ENCODE results near the gene SLC24A3.

The SLC24A3 gene

GRCh38 chr20:19594896-19595295, 382.5 kb downstream of the SLC24A3 start:
- Histone ChIP-seq H3K36me3 (ENCODE audit: insufficient read depth, low read length) (no peaks in the 10 kb centered on the region), H3K4me1 (ENCODE audit: control insufficient read depth, insufficient read depth, low read length) (no peaks in the 10 kb centered on the region), H3K4me3 (ENCODE audit: low read length) (no peak overlapping the region), H3K9me3 (replicated peaks; ENCODE audit: low read length) (no peaks in the 10 kb centered on the region), H3K27me3 (ENCODE audit: control insufficient read depth, insufficient read depth, low read length) (no peaks in the 10 kb centered on the region), H3K4me2 (ENCODE audit: low read length) (no peak overlapping the region), H3K9ac (ENCODE audit: low read depth, low read length) (no peak overlapping the region)

GRCh38 chr20:19598117-19598850, 385.8 kb downstream of the SLC24A3 start:
- H3K9ac ChIP-seq (ENCODE audit: low read depth, low read length) = no peak overlapping the region
- H3K4me3 ChIP-seq (ENCODE audit: low read length) = no peak overlapping the region
- no peak overlapping the region for H3K4me2 ChIP-seq (ENCODE audit: low read length)
- no peaks in the 10 kb centered on the region for H3K36me3 ChIP-seq (ENCODE audit: insufficient read depth, low read length)
- H3K4me1 ChIP-seq (ENCODE audit: control insufficient read depth, insufficient read depth, low read length) = no peaks in the 10 kb centered on the region
- H3K9me3 ChIP-seq (replicated peaks; ENCODE audit: low read length) = no peaks in the 10 kb centered on the region
- no peaks in the 10 kb centered on the region for H3K27me3 ChIP-seq (ENCODE audit: control insufficient read depth, insufficient read depth, low read length)

GRCh38 chr20:19599200-19599599, 386.8 kb downstream of the SLC24A3 start:
- H3K9me3 ChIP-seq (replicated peaks; ENCODE audit: low read length) = no peaks in the 10 kb centered on the region
- no peak overlapping the region for H3K4me3 ChIP-seq (ENCODE audit: low read length)
- no peaks in the 10 kb centered on the region for H3K4me1 ChIP-seq (ENCODE audit: control insufficient read depth, insufficient read depth, low read length)
- H3K9ac ChIP-seq (ENCODE audit: low read depth, low read length) = no peak overlapping the region
- no peak overlapping the region for H3K4me2 ChIP-seq (ENCODE audit: low read length)
- no peaks in the 10 kb centered on the region for H3K27me3 ChIP-seq (ENCODE audit: control insufficient read depth, insufficient read depth, low read length)
- no peaks in the 10 kb centered on the region for H3K36me3 ChIP-seq (ENCODE audit: insufficient read depth, low read length)

- no peak overlapping the region for H3K9ac ChIP-seq (ENCODE audit: low read depth, low read length)
- H3K36me3 ChIP-seq (ENCODE audit: insufficient read depth, low read length) = no peaks in the 10 kb centered on the region
- H3K9me3 ChIP-seq (replicated peaks; ENCODE audit: low read length) = no peaks in the 10 kb centered on the region
- H3K27me3 ChIP-seq (ENCODE audit: control insufficient read depth, insufficient read depth, low read length) = no peaks in the 10 kb centered on the region
- no peaks in the 10 kb centered on the region for H3K4me1 ChIP-seq (ENCODE audit: control insufficient read depth, insufficient read depth, low read length)
- no peak overlapping the region for H3K4me3 ChIP-seq (ENCODE audit: low read length)
- H3K4me2 ChIP-seq (ENCODE audit: low read length) = no peak overlapping the region
These were observed 387.6 kb downstream of the SLC24A3 start for GRCh38 chr20:19600042-19600441.

GRCh38 chr20:19601126-19601810, 388.8 kb downstream of the SLC24A3 start:
- Histone ChIP-seq H3K9me3 (replicated peaks; ENCODE audit: low read length) (no peaks in the 10 kb centered on the region), H3K36me3 (ENCODE audit: insufficient read depth, low read length) (no peaks in the 10 kb centered on the region), H3K4me2 (ENCODE audit: low read length) (no peak overlapping the region), H3K9ac (ENCODE audit: low read depth, low read length) (no peak overlapping the region), H3K27me3 (ENCODE audit: control insufficient read depth, insufficient read depth, low read length) (no peaks in the 10 kb centered on the region), H3K4me3 (ENCODE audit: low read length) (no peak overlapping the region), H3K4me1 (ENCODE audit: control insufficient read depth, insufficient read depth, low read length) (no peaks in the 10 kb centered on the region)

- H3K27me3 ChIP-seq (ENCODE audit: control insufficient read depth, insufficient read depth, low read length) = no peaks in the 10 kb centered on the region
- no peaks in the 10 kb centered on the region for H3K9me3 ChIP-seq (replicated peaks; ENCODE audit: low read length)
- H3K4me2 ChIP-seq (ENCODE audit: low read length) = no peak overlapping the region
- no peak overlapping the region for H3K4me3 ChIP-seq (ENCODE audit: low read length)
- no peak overlapping the region for H3K9ac ChIP-seq (ENCODE audit: low read depth, low read length)
- no peaks in the 10 kb centered on the region for H3K4me1 ChIP-seq (ENCODE audit: control insufficient read depth, insufficient read depth, low read length)
- no peaks in the 10 kb centered on the region for H3K36me3 ChIP-seq (ENCODE audit: insufficient read depth, low read length)
These were observed 390.4 kb downstream of the SLC24A3 start for GRCh38 chr20:19602675-19603375.

- Histone ChIP-seq H3K4me2 (ENCODE audit: low read length) (no peak overlapping the region), H3K9ac (ENCODE audit: low read depth, low read length) (no peak overlapping the region), H3K36me3 (ENCODE audit: insufficient read depth, low read length) (no peaks in the 10 kb centered on the region), H3K4me3 (ENCODE audit: low read length) (no peak overlapping the region), H3K27me3 (ENCODE audit: control insufficient read depth, insufficient read depth, low read length) (no peaks in the 10 kb centered on the region), H3K4me1 (ENCODE audit: control insufficient read depth, insufficient read depth, low read length) (no peaks in the 10 kb centered on the region), H3K9me3 (replicated peaks; ENCODE audit: low read length) (no peaks in the 10 kb centered on the region)
These were observed 390.9 kb downstream of the SLC24A3 start for GRCh38 chr20:19603376-19603750.

- no peaks in the 10 kb centered on the region for H3K36me3 ChIP-seq (ENCODE audit: insufficient read depth, low read length)
- H3K9me3 ChIP-seq (replicated peaks; ENCODE audit: low read length) = no peaks in the 10 kb centered on the region
These were observed 393.5 kb downstream of the SLC24A3 start for GRCh38 chr20:19605786-19606485.

GRCh38 chr20:19609642-19610223, 397.3 kb downstream of the SLC24A3 start:
- H3K4me3 ChIP-seq (ENCODE audit: low read length) = no peak overlapping the region
- no peaks in the 10 kb centered on the region for H3K4me1 ChIP-seq (ENCODE audit: control insufficient read depth, insufficient read depth, low read length)

More at GRCh38 chr20:19605786-19606485, 393.5 kb downstream of the SLC24A3 start:
- H3K4me3 ChIP-seq (ENCODE audit: low read length) = no peak overlapping the region
- no peaks in the 10 kb centered on the region for H3K4me1 ChIP-seq (ENCODE audit: control insufficient read depth, insufficient read depth, low read length)
- H3K4me2 ChIP-seq (ENCODE audit: low read length) = no peak overlapping the region
- H3K9ac ChIP-seq (ENCODE audit: low read depth, low read length) = no peak overlapping the region
- no peaks in the 10 kb centered on the region for H3K27me3 ChIP-seq (ENCODE audit: control insufficient read depth, insufficient read depth, low read length)

GRCh38 chr20:19615629-19616028, 403.2 kb downstream of the SLC24A3 start:
- Histone ChIP-seq H3K36me3 (ENCODE audit: insufficient read depth, low read length) (no peaks in the 10 kb centered on the region), H3K4me2 (ENCODE audit: low read length) (no peak overlapping the region), H3K27me3 (ENCODE audit: control insufficient read depth, insufficient read depth, low read length) (no peaks in the 10 kb centered on the region), H3K9me3 (replicated peaks; ENCODE audit: low read length) (no peaks in the 10 kb centered on the region), H3K4me3 (ENCODE audit: low read length) (no peak overlapping the region), H3K9ac (ENCODE audit: low read depth, low read length) (no peak overlapping the region), H3K4me1 (ENCODE audit: control insufficient read depth, insufficient read depth, low read length) (peaks cover 2% of the 10 kb centered on the region)

More at GRCh38 chr20:19609642-19610223, 397.3 kb downstream of the SLC24A3 start:
- Histone ChIP-seq H3K9ac (ENCODE audit: low read depth, low read length) (no peak overlapping the region), H3K9me3 (replicated peaks; ENCODE audit: low read length) (no peaks in the 10 kb centered on the region), H3K27me3 (ENCODE audit: control insufficient read depth, insufficient read depth, low read length) (no peaks in the 10 kb centered on the region), H3K36me3 (ENCODE audit: insufficient read depth, low read length) (no peaks in the 10 kb centered on the region), H3K4me2 (ENCODE audit: low read length) (no peak overlapping the region)

GRCh38 chr20:19616081-19616480, 403.6 kb downstream of the SLC24A3 start:
- H3K4me1 ChIP-seq (ENCODE audit: control insufficient read depth, insufficient read depth, low read length) = peaks cover 5% of the 10 kb centered on the region
- no peak overlapping the region for H3K9ac ChIP-seq (ENCODE audit: low read depth, low read length)
- no peaks in the 10 kb centered on the region for H3K9me3 ChIP-seq (replicated peaks; ENCODE audit: low read length)
- H3K4me3 ChIP-seq (ENCODE audit: low read length) = no peak overlapping the region
- no peaks in the 10 kb centered on the region for H3K27me3 ChIP-seq (ENCODE audit: control insufficient read depth, insufficient read depth, low read length)
- H3K36me3 ChIP-seq (ENCODE audit: insufficient read depth, low read length) = no peaks in the 10 kb centered on the region
- no peak overlapping the region for H3K4me2 ChIP-seq (ENCODE audit: low read length)
